ENCODE results near the gene FPGS.
A peak's percentile ranks its signal among the peaks of the same experiment; 100 is the strongest.
"Not testable (repeated sequence)": the region's sequence is repeated elsewhere in the genome, so short reads cannot be mapped to it uniquely, and the experiment has no call there.

FPGS gene

DNA sequence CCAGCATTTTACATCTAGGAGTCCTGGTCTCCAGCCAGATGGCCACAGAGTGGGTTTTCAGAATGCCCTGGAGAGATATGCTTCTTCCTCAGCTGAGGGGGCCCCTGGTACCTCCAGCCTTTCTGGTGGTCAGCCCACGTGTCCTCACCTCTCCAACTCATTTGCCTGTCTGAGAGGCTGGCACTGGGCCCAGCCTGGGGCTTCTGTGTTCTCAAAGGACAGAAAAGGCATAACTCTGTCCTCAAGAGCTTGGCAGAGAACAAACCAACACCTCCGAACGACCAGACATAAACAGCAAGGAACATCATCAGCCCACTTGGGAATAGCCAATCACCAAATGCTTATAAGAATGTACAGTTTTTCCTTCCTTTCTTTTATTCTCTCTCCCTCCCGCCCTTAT, 34.7 kb downstream of the FPGS start:
- H3K36me3 ChIP-seq (ENCODE audit: control insufficient read depth, insufficient read depth, low read length): no peaks in the 10 kb centered on the region
- H3K9me3 ChIP-seq (ENCODE audit: control insufficient read depth, low read length): no peaks in the 10 kb centered on the region
- no peaks in the 10 kb centered on the region for H3K79me2 ChIP-seq
- no peak overlapping the region for H3K27ac ChIP-seq
- TF ChIP-seq, protein P1, sequence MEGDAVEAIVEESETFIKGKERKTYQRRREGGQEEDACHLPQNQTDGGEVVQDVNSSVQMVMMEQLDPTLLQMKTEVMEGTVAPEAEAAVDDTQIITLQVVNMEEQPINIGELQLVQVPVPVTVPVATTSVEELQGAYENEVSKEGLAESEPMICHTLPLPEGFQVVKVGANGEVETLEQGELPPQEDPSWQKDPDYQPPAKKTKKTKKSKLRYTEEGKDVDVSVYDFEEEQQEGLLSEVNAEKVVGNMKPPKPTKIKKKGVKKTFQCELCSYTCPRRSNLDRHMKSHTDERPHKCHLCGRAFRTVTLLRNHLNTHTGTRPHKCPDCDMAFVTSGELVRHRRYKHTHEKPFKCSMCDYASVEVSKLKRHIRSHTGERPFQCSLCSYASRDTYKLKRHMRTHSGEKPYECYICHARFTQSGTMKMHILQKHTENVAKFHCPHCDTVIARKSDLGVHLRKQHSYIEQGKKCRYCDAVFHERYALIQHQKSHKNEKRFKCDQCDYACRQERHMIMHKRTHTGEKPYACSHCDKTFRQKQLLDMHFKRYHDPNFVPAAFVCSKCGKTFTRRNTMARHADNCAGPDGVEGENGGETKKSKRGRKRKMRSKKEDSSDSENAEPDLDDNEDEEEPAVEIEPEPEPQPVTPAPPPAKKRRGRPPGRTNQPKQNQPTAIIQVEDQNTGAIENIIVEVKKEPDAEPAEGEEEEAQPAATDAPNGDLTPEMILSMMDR (IDR thresholded peaks at IDR 0.05): no peak
- H3K9ac ChIP-seq: no peak overlapping the region
- no peaks in the 10 kb centered on the region for H3K27me3 ChIP-seq (ENCODE audit: control insufficient read depth, insufficient read depth, low read length)
- H3K4me2 ChIP-seq (ENCODE audit: low read length): no peak overlapping the region
- no peak overlapping the region for H3K4me3 ChIP-seq (ENCODE audit: low read depth, low read length)
- H2AFZ ChIP-seq: no peak overlapping the region
- no peaks in the 10 kb centered on the region for H3K4me1 ChIP-seq

DNA sequence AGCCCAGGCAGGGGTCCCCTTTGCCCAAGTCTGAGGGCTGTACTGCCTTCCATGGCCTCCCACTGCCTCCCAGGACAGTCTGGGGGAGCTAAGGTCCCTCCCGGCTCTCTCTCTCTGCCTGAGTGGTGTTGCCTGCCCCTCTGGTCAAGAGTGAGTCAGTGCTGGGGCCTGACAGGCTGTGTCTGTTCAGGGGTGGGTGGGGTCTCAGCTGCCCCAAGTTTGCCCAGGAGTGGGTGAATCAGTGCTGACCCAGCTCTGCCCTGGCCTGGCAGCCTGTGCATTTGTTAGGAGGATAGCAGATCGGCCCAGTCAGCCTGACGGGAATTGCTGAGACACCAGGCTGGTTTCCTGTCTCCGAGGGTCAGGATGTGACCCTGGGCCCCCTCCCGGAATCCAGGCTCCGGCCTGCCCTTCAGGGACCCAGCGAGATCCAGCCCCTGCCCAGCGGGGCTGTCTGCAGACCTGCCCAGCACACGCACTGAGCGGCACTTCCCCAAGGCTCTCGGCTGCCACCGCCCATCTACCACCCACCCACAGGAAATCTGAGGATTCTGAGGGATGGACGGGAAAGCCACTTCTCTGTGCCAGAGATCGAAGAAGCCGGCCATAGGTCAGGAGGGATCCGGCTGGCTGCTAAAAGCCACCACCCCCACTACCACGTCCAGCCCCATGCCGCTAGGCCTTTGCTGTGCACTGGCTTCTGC, 35.8 kb downstream of the FPGS start:
- Histone ChIP-seq H3K4me1 (no peaks in the 10 kb centered on the region), H3K9ac (no peak overlapping the region), H3K27me3 (ENCODE audit: control insufficient read depth, insufficient read depth, low read length) (no peaks in the 10 kb centered on the region), H3K27ac (peak overlapping the region; percentile 65), H3K36me3 (ENCODE audit: control insufficient read depth, insufficient read depth, low read length) (no peaks in the 10 kb centered on the region), H3K79me2 (no peaks in the 10 kb centered on the region), H3K4me3 (ENCODE audit: low read depth, low read length) (no peak overlapping the region), H3K4me2 (ENCODE audit: low read length) (no peak overlapping the region), H3K9me3 (ENCODE audit: control insufficient read depth, low read length) (no peaks in the 10 kb centered on the region), H2AFZ (no peak overlapping the region)
- TF ChIP-seq, protein P1 (IDR thresholded peaks at IDR 0.05): no peak

DNA sequence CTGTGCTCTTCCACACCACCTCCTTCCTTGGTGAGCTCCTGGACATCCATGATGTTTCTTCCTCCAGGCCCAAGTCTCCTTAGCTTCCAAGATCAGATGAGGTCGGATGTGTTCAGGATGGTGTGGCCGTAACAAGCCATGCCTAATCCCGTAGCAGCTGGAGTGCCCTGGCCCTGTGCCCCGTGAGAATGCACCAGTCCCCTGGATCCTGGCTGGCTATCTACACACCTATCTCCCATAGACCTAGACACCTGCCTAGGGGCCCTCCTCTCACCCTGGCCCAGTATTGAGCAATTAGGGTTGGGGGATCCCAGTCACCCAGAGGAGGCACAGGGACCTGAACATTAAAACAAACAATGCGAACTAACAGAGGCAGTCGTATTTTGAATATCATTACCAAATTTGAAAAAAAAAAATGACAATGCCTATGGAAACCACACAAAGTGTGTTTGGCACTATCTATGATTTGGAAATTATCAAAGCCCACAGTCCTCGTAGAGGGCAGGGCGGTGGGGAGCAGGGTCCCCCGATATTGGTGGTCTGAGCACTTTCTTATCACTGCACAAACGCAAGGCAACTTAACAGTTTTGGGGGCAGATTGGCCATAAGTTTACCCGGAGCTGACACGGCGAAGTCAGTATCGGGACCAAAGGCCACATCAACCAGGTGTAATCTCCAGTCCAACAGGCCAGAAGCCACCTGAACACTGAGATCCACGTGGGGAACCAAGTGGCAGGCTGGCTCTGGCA, 38.6 kb downstream of the FPGS start:
- Histone ChIP-seq H3K9ac (no peak overlapping the region), H3K27ac (no peak overlapping the region), H3K27me3 (ENCODE audit: control insufficient read depth, insufficient read depth, low read length) (no peaks in the 10 kb centered on the region), H3K4me2 (ENCODE audit: low read length) (no peak overlapping the region), H3K79me2 (no peaks in the 10 kb centered on the region), H2AFZ (no peak overlapping the region), H3K4me3 (ENCODE audit: low read depth, low read length) (no peak overlapping the region), H3K36me3 (ENCODE audit: control insufficient read depth, insufficient read depth, low read length) (no peaks in the 10 kb centered on the region), H3K4me1 (no peaks in the 10 kb centered on the region), H3K9me3 (ENCODE audit: control insufficient read depth, low read length) (no peaks in the 10 kb centered on the region)
- TF ChIP-seq, protein P1 (IDR thresholded peaks at IDR 0.05): no peak

DNA sequence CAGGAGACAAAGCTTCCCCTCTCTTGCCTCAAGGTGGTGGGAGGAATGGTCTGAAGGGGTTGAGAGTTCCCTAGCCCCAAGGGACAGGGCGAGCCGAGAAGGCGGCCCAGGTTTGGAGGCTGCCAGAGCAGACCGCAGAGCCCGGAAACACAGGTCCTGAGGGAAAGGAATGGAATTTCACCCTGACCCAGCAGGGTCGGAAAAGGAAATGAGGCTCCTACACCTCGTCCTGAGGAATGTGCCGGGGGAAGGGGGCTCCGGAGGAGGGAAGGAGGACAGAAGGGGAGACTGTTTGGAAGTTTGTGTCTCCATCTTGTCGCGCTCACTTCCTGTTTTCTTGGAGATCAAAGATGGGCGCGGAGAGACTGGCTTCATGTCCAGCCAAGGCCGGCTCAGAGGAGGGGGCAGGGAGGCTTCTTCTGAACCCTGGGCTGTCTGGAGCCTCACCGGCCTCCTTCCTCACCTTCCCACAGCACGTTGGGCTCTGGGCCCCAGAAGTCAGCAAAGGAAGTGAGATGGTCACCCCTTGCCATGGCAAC, 42.2 kb downstream of the FPGS start:
- Histone ChIP-seq H3K4me1 (no peaks in the 10 kb centered on the region), H3K27ac (peak overlapping the region; percentile 54), H3K4me3 (ENCODE audit: low read depth, low read length) (no peak overlapping the region), H3K36me3 (ENCODE audit: control insufficient read depth, insufficient read depth, low read length) (no peaks in the 10 kb centered on the region), H3K9me3 (ENCODE audit: control insufficient read depth, low read length) (peaks cover 4% of the 10 kb centered on the region), H3K4me2 (ENCODE audit: low read length) (no peak overlapping the region), H3K79me2 (no peaks in the 10 kb centered on the region), H2AFZ (no peak overlapping the region), H3K27me3 (ENCODE audit: control insufficient read depth, insufficient read depth, low read length) (no peaks in the 10 kb centered on the region), H3K9ac (no peak overlapping the region)
- TF ChIP-seq, protein P1 (IDR thresholded peaks at IDR 0.05): no peak

DNA sequence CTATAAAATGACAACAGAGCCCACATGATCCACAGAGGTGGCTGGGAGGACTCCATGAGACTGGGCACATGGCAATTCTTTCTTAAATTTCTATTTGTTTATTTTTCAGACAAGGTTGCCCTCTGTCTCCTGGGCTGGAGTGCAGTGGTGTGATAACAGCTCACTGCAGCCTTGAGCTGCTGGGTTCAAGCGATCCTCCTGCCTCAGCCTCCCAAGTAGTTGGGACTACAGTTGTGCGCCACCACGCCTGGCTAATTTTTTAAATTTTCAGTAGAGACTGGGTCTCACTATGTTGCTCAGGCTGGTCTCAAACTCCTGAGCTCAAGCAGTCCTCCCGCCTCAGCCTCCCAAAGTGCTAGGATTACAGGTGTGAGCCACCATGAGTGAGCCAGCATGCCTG, 42.9 kb downstream of the FPGS start:
- H3K27ac ChIP-seq: peak overlapping the region; percentile 54
- H3K9me3 ChIP-seq (ENCODE audit: control insufficient read depth, low read length); H2AFZ ChIP-seq; H3K9ac ChIP-seq; H3K4me3 ChIP-seq (ENCODE audit: low read depth, low read length); H3K4me2 ChIP-seq (ENCODE audit: low read length); H3K36me3 ChIP-seq (ENCODE audit: control insufficient read depth, insufficient read depth, low read length); H3K4me1 ChIP-seq; H3K27me3 ChIP-seq (ENCODE audit: control insufficient read depth, insufficient read depth, low read length); H3K79me2 ChIP-seq: not testable (repeated sequence)

All from parathyroid adenoma (tissue), 2 donors.